Muscle of leg (tissue), 11 donors: Measurements from ENCODE around the gene CSRP1. TPM values are rescaled to one million over a fixed set of nuclear protein-coding genes. Genes with fewer than 3 reads are reported as not detected.
A peak's percentile ranks its signal among the peaks of the same experiment; 100 is the strongest.
"Not testable (repeated sequence)": the region's sequence is repeated elsewhere in the genome, so short reads cannot be mapped to it uniquely, and the experiment has no call there.

Source experiments
- DNase-seq: peaks from one replicate; pipeline ENCODE4 v3.0.0; 2013
- H3K27ac ChIP-seq: one replicate; pipeline ENCODE4 v1.5.1; 2013; ENCODE audit warnings: mild to moderate bottlenecking, low read length, control low read depth
- H3K27me3 ChIP-seq: one replicate; pipeline ENCODE4 v1.6.1; 2013; ENCODE audit warnings: low read length; ENCODE audit not compliant: control insufficient read depth, insufficient read depth
- H3K36me3 ChIP-seq: one replicate; pipeline ENCODE4 v1.6.1; 2013; ENCODE audit warnings: low read length; ENCODE audit not compliant: control insufficient read depth, insufficient read depth
- H3K4me1 ChIP-seq: one replicate; pipeline ENCODE4 v1.6.1; 2013; ENCODE audit warnings: low read length; ENCODE audit not compliant: control insufficient read depth, insufficient read depth
- H3K4me3 ChIP-seq: one replicate; pipeline ENCODE4 v1.5.1; 2013; ENCODE audit warnings: low read length, control low read depth
- H3K9me3 ChIP-seq: replicated peaks from 2 replicates; pipeline ENCODE4 v1.6.1; 2013; ENCODE audit warnings: low read depth, low read length; ENCODE audit not compliant: control insufficient read depth
- WGBS: methylation state at CpG from one replicate; pipeline ENCODE4 v1.1.5; 2013; ENCODE audit warnings: missing lambda C conversion rate; ENCODE audit not compliant: insufficient coverage; 5-methylcytosine and 5-hydroxymethylcytosine counted together
- polyA plus RNA-seq, 8 donors: library from polyadenylated mRNA; unstranded; fragments of 120-200 nt; gene quantifications; one replicate each; pipeline versions ENCODE4 v1.2.1 to v1.2.3, GENCODE V29; 2013; ENCODE audit warnings: inconsistent platforms in 1 of 8, low replicate concordance in 1 of 8; ENCODE audit not compliant: insufficient read length in 8 of 8, insufficient read depth in 1 of 8
- total RNA-seq: library from RNA; stranded (reverse); fragments of 120-200 nt; gene quantifications from one replicate; pipeline ENCODE4 v1.2.4, GENCODE V29; 2013

The CSRP1 gene
- total and polyA plus RNA-seq, 9 donors = 36.2 to 77.0 (median 47.0) TPM

- WGBS = 86% methylated on average over 1 of the region's 5 CpGs
Measured at GRCh38 chr1:201549522-201549921, 42.6 kb upstream of the CSRP1 start.

GRCh38 chr1:201545851-201546492 lies 39.0 kb upstream of the CSRP1 start:
- 6% methylated on average over 2 of the region's 9 CpGs for WGBS
- H3K4me1 ChIP-seq = peaks cover 20% of the 10 kb centered on the region

More at GRCh38 chr1:201549522-201549921, 42.6 kb upstream of the CSRP1 start:
- DNase-seq, H3K4me3 ChIP-seq, H3K27ac ChIP-seq, H3K9me3 ChIP-seq, H3K27me3 ChIP-seq, H3K36me3 ChIP-seq: not testable (repeated sequence)
- peaks cover 20% of the 10 kb centered on the region for H3K4me1 ChIP-seq

GRCh38 chr1:201544710-201545109 lies 37.8 kb upstream of the CSRP1 start:
- WGBS = 100% methylated on average over 3 of the region's 3 CpGs
- H3K4me1 ChIP-seq = peaks cover 29% of the 10 kb centered on the region
- no peak overlapping the region for H3K27ac ChIP-seq
- H3K36me3 ChIP-seq = no peaks in the 10 kb centered on the region
- H3K4me3 ChIP-seq = no peak overlapping the region
- no peak for DNase-seq
- H3K9me3 ChIP-seq = no peaks in the 10 kb centered on the region
- H3K27me3 ChIP-seq = peaks cover 6% of the 10 kb centered on the region

More at GRCh38 chr1:201545851-201546492, 39.0 kb upstream of the CSRP1 start:
- no peak overlapping the region for H3K27ac ChIP-seq
- H3K9me3 ChIP-seq = no peaks in the 10 kb centered on the region
- H3K36me3 ChIP-seq = no peaks in the 10 kb centered on the region
- no peak for DNase-seq
- H3K4me3 ChIP-seq = no peak overlapping the region
- H3K27me3 ChIP-seq = no peaks in the 10 kb centered on the region

DNA sequence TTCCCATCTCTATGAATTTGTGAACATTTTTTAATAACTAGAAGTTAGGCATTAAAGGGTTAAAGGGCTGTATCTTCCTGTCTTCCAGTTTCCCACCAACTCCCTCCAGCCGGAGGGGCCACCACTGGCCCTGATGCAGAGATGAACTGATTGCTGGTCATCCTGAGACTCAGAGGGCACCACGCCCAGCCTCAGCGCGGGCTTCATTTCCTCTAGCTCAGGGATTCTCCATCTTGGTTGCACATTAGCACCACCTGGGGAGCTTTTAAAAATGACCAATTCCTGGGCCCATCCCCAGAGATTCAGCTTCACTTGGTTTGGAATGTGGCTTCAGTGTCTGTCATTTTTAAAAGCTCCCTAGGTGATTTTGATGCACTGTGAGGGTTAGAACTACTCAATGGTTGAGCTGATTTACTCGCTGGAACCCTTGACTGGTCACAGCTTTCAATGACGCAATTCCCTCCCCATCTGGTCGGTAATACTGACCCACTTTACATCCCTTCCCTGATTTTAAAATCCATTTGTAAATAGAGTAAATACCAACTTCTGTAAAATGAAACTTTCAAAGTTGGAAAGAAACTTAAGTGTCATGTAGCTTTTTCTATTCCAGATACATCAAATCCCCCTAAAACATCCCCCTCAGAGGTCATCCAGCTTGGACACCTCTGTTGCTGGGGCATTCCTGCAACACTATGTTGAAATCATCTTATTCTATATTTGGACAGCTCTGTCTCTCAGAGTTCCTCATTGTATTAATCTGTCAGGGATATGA lies 37.1 kb upstream of the CSRP1 start:
- DNase-seq = no peak
- no peaks in the 10 kb centered on the region for H3K9me3 ChIP-seq
- no peak overlapping the region for H3K4me3 ChIP-seq
- peaks cover 11% of the 10 kb centered on the region for H3K27me3 ChIP-seq
- WGBS = 70% methylated on average over 2 of the region's 7 CpGs
- no peaks in the 10 kb centered on the region for H3K36me3 ChIP-seq
- H3K4me1 ChIP-seq = peaks cover 33% of the 10 kb centered on the region
- H3K27ac ChIP-seq = no peak overlapping the region

GRCh38 chr1:201542309-201543035 lies 35.5 kb upstream of the CSRP1 start:
- H3K4me1 ChIP-seq = peaks cover 44% of the 10 kb centered on the region
- DNase-seq = peak; percentile 61
- WGBS = 47% methylated on average over 5 of the region's 9 CpGs
- H3K36me3 ChIP-seq = no peaks in the 10 kb centered on the region
- no peak overlapping the region for H3K27ac ChIP-seq
- H3K9me3 ChIP-seq = no peaks in the 10 kb centered on the region
- no peak overlapping the region for H3K4me3 ChIP-seq
- peaks cover 21% of the 10 kb centered on the region for H3K27me3 ChIP-seq

- H3K27ac ChIP-seq = no peak overlapping the region
- H3K27me3 ChIP-seq = peaks cover 21% of the 10 kb centered on the region
- no peak overlapping the region for H3K4me3 ChIP-seq
- 60% methylated on average over 10 of the region's 12 CpGs for WGBS
- no peaks in the 10 kb centered on the region for H3K36me3 ChIP-seq
- H3K4me1 ChIP-seq = peaks cover 50% of the 10 kb centered on the region
- H3K9me3 ChIP-seq = no peaks in the 10 kb centered on the region
- DNase-seq = no peak
Measured at GRCh38 chr1:201540846-201541735, 34.2 kb upstream of the CSRP1 start.

- Histone ChIP-seq H3K4me1 (peaks cover 59% of the 10 kb centered on the region), H3K36me3 (no peaks in the 10 kb centered on the region), H3K9me3 (no peaks in the 10 kb centered on the region), H3K27me3 (peaks cover 21% of the 10 kb centered on the region), H3K27ac (peak overlapping the region; percentile 69), H3K4me3 (peak overlapping the region; percentile 61)
- peak; percentile 75 for DNase-seq
- 3% methylated on average over 43 of the region's 47 CpGs for WGBS
Measured at GRCh38 chr1:201539561-201540431, 32.9 kb upstream of the CSRP1 start.

DNA sequence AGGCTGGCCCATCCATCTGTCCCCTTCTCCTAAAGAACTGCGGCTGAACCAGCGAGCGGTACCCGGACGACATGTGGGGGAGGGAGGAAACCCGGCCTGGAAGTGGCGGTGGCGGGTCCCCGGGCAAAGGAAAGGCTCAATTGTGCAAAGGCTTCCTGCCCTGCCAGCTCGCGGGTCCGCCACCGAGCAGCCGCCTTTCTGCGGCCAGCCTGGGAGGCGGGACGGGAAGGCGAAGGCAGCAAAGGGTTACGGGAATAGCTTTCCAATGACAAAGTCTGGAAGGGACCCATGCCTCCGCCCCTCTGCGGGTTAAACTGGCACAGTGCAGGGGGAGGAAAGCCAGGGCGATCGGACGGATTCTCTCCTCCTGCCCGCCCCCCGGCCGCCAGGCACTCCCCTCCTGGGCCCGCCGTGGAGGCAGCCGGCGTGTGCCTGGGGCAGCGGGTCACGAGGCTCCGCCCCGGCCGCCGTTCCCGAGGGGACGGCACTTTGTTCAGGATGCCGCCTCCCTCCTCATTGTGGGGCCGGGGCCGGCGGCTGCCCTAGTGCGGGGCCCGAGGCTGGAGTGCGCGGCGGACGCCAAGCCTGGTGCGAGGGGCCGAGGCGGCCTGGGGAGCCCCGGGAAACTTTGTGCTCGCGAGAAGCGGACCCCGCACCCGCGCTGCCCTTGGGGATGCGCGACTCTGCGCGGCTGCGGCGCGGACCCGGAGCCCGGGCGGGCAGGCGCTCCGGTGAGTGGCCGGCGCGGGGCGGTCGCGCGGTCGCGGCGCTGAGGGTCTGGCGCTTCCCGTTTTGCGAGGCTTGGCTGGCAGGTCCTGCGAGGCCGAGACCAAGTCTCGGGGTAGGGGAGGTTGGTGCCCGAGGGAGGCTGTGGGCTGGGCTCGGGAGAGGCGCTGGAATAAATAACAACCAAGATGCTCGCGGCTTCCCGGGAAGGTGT lies 32.0 kb upstream of the CSRP1 start, which contains the start of gene NAV1:
Gene NAV1 (plus strand): TSS at position 516 of the 940 bp plus-strand sequence. CDS start 83,758 bp downstream, outside the sequence.
- peak within 1 kb of the TSS; percentile 82 for H3K27ac ChIP-seq
- H3K4me1 ChIP-seq = peaks cover 56% of the 10 kb centered on the region
- no peaks in the 10 kb centered on the region for H3K36me3 ChIP-seq
- no peaks in the 10 kb centered on the region for H3K9me3 ChIP-seq
- H3K4me3 ChIP-seq = peak within 1 kb of the TSS; percentile 61
- under 1% methylated on average over 90 of the region's 93 CpGs for WGBS
- DNase-seq = peak; percentile 83
- H3K27me3 ChIP-seq = peaks cover 21% of the 10 kb centered on the region
